HG03558 (cell line): ENCODE results near the gene EDDM3A.
"Not testable (repeated sequence)": the region's sequence is repeated elsewhere in the genome, so short reads cannot be mapped to it uniquely, and the experiment has no call there.

Source experiments
- ATAC-seq: cut with Tn5 transposase; IDR thresholded peaks from one replicate; pipeline ENCODE4 v1.9.1; 2021; ENCODE audit warnings: moderate number of reproducible peaks; ENCODE audit not compliant: unreplicated experiment; ENCODE audit errors: extremely low read depth

EDDM3A gene, protein sequence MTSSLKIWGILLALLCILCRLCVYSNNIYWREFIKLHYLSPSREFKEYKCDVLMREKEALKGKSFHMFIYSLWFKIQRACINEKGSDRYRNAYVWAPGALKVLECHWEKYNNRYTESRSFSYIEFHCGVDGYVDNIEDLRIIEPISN

GRCh38 chr14:20745571-20746358 lies at the start of gene EDDM3A:
Gene EDDM3A (plus strand): TSS chr14:20745887. CDS start chr14:20747581, 1,694 bp downstream.
- no peak for ATAC-seq

GRCh38 chr14:20696764-20697163 lies 48.9 kb upstream of the EDDM3A start:
- no peak for ATAC-seq

DNA sequence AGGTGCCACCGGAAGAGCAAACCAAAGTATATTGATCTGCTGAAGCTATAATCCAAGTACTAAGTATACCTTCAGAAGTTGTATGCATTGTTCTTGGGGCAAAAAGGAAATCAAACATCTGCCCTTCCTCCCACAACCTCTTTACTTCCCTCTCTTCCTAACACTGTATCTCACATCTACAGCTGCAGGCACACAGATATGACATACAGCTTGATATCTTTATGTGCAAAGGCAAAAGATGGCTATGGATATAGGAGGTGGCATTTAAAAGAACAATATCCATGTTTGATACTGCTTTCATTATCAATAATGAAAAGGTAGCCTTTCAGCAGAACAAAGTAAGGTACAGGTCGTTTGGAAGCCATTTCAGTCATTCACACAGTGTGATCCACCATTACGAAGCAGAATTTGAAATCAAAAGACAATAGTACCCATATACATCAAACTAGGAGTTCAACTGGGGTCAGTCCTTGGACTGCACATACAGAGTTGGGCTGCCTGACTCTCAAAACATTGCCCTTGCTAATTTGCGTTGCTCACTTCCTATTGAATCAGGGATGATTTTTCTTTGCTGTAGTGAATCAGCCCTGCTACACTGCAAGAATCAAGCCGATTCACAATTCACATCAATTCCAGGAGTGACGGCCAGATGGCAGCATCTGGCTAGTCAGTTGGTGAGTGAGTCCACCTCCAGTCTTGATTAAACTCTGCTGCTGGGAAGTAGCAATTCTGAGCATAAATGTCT lies 48.2 kb upstream of the EDDM3A start:
- no peak for ATAC-seq

DNA sequence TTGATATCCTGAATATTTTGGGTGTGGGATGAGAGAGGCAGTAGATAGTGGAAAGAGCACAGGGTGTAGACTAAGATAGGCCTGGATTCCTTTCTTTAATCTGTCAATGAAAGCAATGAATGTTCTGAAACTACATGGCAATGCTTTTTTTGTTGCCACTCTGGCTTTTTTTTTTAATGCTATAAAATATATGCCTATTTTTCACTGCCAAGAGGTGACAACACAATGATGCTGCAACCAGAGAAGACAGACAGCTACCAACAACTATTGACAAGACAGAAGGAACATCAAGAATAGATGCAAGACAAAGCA lies 47.7 kb upstream of the EDDM3A start:
- no peak for ATAC-seq

DNA sequence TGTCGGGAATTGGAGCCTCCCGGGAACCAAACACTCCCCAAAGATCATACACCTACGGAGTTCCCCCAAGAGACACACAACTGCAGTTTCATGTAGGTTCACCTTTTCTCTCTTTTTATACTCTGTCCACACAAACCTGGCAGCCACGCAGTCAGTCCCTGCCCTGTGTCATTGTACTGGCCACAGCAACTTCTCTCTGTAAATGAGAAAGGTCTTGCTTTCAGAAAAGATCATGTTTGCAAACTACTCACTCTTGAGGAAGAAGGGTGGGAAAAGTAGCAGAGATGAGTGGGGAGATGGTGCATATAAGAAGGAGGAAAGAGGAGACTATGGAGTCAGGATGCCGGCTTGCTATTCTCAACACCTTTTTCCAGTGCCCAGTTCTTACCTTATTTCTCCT lies 46.8 kb upstream of the EDDM3A start:
- no peak for ATAC-seq

DNA sequence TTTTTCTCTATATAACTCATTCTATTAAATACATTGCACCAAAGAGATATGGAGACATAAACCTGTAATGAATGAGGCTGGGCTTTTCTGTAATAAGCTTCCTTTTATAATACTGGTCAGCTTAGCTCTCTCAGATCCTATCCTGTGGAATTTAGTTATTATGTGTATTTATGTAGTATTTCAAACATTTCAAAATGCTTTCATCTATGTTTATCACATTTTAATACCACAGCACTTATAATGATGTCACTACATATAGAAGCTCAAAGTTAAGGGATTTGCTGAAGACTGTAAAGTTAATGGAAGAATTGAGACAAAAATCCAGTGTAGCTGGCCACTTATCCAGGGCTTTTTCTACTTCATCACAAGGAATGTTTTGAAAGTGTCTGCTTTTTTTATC lies 45.8 kb upstream of the EDDM3A start:
- ATAC-seq, result no peak

DNA sequence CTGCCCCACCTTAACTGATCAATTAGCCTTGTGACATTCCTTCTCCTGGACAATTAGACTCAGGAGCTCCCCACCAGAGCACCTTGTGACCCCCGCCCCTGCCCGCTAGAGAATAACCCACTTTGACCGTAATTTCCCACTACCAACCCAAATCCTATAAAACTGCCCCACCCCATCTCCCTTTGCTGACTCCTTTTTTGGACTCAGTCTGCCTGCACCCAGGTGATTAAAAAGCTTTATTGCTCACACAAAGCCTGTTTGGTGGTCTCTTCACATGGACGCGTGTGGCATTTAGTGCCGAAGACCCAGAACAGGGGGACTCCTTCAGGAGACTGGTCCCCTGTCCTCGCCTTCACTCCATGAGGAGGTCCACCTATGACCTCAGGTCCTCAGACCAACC lies 44.7 kb upstream of the EDDM3A start:
- ATAC-seq, result not testable (repeated sequence)

DNA sequence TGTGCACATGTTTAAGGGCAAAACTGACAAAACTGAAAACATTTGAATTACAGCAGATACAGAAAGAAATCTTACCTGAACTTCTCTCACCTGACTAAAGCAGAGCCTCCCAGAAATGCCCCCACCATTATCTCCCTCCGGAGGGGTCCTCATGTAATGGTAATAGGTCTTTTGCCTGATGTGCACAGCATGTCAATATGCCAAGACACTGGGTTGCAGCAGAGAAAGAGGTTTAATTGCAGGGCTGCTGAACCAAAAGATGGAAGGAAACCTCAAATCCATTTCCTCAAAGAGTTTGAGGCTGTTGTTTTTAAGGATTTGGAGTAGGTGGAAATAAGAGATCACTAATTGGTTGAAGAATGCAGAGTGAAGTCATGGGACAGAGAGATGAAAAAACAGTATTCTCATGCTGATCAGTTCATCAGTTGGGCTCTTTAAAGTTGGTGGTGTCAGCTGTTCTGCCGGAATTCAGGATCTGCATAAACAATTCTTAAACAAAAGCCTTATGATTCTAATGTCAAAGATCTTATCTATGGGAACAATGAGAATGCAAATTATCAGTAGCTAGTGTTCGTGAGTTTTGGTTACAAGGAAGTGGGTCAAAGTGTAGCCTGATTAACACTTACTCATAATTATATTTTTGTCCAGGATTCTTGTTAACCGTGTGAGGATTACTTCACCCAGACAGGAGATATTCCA lies 38.9 kb upstream of the EDDM3A start:
- ATAC-seq, result no peak

GRCh38 chr14:20707622-20708021 lies 38.1 kb upstream of the EDDM3A start:
- no peak for ATAC-seq

DNA sequence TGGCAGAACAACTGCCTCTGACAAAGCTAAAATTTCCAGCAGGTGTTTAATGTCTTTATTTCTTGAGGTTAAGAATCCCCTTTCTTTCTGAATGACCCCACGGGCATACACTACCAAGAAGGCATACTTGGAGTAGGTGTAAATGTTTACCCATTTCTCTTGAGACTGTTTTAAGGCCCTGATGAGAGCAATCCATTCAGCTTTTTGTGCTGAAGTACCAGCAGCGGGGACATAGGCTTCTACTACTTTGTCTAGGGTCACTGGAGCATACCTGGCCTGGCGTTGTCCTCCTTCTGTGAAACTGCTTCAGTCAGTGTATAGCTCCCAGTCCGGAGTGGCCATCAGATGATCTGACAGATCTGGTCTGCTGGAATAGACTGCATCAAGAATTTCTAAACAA lies 34.4 kb upstream of the EDDM3A start:
- no peak for ATAC-seq

- no peak for ATAC-seq
Measured at GRCh38 chr14:20711685-20712084, 34.0 kb upstream of the EDDM3A start.

- no peak for ATAC-seq
Measured at GRCh38 chr14:20712904-20713303, 32.8 kb upstream of the EDDM3A start.

- no peak for ATAC-seq
Measured at GRCh38 chr14:20714593-20715250, 31.0 kb upstream of the EDDM3A start.

DNA sequence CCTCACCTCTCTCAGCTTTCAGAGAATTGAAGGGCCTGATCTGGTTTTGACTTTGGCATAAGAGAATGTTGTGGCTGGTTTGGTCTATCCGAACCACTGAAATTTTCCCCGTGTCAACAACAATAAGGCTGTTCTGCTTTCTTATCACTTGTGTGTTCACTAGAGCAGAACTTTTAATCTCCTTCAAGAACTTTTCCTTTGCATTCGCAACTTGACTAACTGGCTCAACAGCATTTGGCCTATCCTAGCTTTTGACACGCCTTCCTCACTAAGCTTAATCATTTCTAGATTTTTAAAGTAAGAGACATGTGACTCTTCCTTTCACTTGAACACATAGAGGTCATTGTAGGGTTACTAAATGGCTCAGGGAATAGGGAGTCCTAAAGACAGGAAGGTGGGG lies 25.9 kb upstream of the EDDM3A start:
- ATAC-seq, result no peak

GRCh38 chr14:20720741-20721140 lies 24.9 kb upstream of the EDDM3A start:
- no peak for ATAC-seq

DNA sequence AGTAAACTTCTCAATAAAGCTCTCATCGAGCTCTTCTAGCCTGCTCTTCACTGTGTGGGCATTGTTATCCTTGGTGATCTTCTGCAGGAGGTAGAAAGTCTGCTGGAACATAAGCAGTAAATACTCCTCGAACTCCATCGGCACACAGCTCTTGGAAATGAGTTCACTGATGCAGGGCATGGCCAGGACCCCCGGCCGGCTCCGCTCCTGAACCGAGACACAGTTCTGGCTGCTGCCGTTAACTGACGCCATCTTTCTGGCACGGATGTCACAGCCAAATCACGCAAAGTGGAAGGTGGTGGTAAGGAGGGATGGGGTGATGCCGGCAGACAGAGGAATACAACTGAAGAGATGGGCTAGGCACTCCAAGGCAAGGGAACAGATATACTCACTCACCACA lies 23.7 kb upstream of the EDDM3A start:
- ATAC-seq, result no peak

DNA sequence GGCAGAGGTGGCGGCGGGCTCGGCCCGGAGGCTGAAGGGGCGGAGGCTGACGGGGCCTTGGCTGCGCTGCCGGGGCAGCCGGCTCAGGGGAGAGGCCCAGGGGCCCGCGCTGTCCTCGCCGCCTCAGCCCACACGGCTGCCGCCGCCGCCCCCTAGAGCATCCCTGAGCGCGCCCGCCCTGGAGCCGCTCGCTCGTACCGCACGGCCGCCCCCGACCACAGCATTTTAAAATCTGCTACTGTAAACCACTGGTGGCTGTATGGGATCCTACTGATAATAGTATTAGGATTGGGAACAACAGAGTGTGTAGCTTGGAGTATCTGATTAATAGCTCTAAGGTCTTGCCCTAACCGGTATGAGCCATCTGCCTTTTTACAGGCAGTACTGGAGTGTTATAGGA lies 22.2 kb upstream of the EDDM3A start:
- ATAC-seq, result no peak

DNA sequence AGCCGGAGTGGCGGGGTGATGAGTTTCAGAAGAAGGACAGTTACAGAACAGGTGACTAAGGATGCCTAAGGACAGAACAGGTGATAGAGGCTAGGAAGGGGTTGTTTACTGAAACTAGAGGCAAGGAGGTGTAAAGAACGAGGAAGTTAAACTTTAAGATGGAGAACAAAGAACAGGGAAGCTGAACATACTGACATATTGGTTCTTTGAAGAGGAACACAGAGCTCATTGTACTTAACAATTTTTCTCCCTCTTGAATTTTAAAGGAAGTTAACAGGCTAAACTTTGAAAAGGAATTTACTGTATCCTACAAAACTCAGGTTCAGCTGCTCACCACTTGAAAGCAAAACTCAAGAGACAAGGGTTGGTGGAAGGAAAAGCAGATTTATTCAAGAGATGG lies 19.6 kb upstream of the EDDM3A start:
- ATAC-seq, result not testable (repeated sequence)

DNA sequence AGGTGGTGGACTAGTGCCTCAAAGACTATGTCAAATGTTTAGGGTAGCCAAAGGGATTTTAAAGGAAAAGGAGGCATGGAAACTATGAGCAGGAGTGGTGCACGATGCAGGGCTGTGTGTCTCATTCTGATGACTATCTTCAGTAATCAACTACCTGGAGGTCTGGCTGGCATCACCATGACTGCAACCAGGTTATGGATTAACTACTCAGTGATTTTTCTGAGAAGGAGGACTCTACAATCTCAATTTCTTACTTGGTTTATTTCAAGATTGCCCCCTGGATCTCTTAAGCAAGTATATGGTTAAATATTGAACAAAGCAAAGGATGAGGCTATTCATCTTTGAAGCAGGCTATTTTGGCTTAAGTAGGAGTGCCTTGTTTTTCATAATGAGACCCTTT lies 19.2 kb upstream of the EDDM3A start:
- ATAC-seq, result no peak

DNA sequence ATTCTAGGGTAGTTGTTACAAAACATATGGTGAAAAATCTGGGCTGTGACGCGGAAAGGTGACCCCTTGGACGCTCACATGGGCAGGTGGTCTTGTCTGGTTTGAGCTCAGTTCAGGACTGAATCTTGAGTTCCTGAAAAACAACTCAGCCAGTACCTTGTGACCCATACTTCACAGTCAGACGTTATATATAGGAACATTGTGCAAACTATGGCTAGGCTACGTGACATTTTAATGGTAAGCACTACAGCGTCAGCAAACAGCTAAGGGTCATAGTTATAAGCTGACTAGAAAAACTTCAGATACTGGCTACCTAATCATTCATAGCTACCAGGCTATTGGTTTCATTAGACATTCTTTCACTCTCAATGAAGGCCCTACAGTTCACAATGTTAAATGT lies 14.8 kb upstream of the EDDM3A start:
- no peak for ATAC-seq

- ATAC-seq, result no peak
Measured at GRCh38 chr14:20732477-20732876, 13.2 kb upstream of the EDDM3A start.
